GM18909 (cell line): ENCODE measurements around the gene OR4A16.

Experiments used
- ATAC-seq: cut with Tn5 transposase; IDR thresholded peaks from one replicate; pipeline ENCODE4 v1.9.1; 2021; ENCODE audit warnings: mild to moderate bottlenecking; ENCODE audit not compliant: unreplicated experiment, poor library complexity

The OR4A16 gene

GRCh38 chr11:55342901-55343300, at the start of gene OR4A16:
Gene OR4A16, plus strand, starts transcription at chr11:55343201. Its CDS starts 0 bp downstream, at chr11:55343201.
- no peak for ATAC-seq

GRCh38 chr11:55324500-55324899, 18.5 kb upstream of the OR4A16 start:
- no peak for ATAC-seq

- ATAC-seq = no peak
Observed at GRCh38 chr11:55345306-55345705, 2.3 kb downstream of the OR4A16 start.

GRCh38 chr11:55349032-55349431, 6.0 kb downstream of the OR4A16 start:
- no peak for ATAC-seq

GRCh38 chr11:55357560-55358184, 14.7 kb downstream of the OR4A16 start:
- no peak for ATAC-seq

GRCh38 chr11:55367674-55368073, 24.7 kb downstream of the OR4A16 start, which contains the start of gene OR4A15:
Gene OR4A15, plus strand, starts transcription at chr11:55367974. Its CDS starts 0 bp downstream, at chr11:55367974.
- no peak for ATAC-seq
